Neuronal stem cell (in vitro differentiated cells): Measurements from ENCODE around the gene MYO19.

ENCODE experiments used
- DNase-seq: peaks from one replicate; pipeline ENCODE4 v3.0.0-alpha.2; 2013; ENCODE audit warnings: low spot score
- H2AFZ ChIP-seq: one replicate; pipeline ENCODE4 v1.6.1; 2013; ENCODE audit warnings: mild to moderate bottlenecking, low read length, inconsistent platforms
- H2AK5ac ChIP-seq: 2 replicates; pipeline ENCODE4 v1.6.1; 2013; ENCODE audit warnings: low read depth, mild to moderate bottlenecking, inconsistent platforms, low read length, moderate library complexity, mixed read lengths
- H2BK120ac ChIP-seq: 2 replicates; pipeline ENCODE4 v1.6.1; 2013; ENCODE audit warnings: low read depth, mild to moderate bottlenecking, inconsistent platforms, low read length, moderate library complexity, mixed read lengths
- H2BK12ac ChIP-seq: one replicate; pipeline ENCODE4 v1.6.1; 2013; ENCODE audit warnings: low read length, inconsistent platforms
- H2BK15ac ChIP-seq: 2 replicates; pipeline ENCODE4 v1.6.1; 2013; ENCODE audit warnings: mild to moderate bottlenecking, low read length, inconsistent platforms, mixed read lengths
- H2BK5ac ChIP-seq: one replicate; pipeline ENCODE4 v1.6.1; 2013; ENCODE audit warnings: inconsistent platforms, mild to moderate bottlenecking, low read length, moderate library complexity
- H3K14ac ChIP-seq: one replicate; pipeline ENCODE4 v1.6.1; 2013; ENCODE audit warnings: low read length, inconsistent platforms
- H3K18ac ChIP-seq: 2 replicates; pipeline ENCODE4 v1.6.1; 2013; ENCODE audit warnings: low read length, inconsistent platforms
- H3K23ac ChIP-seq: 2 replicates; pipeline ENCODE4 v1.6.1; 2013; ENCODE audit warnings: low read depth, mild to moderate bottlenecking, mixed read lengths, low read length, inconsistent platforms; ENCODE audit not compliant: poor library complexity
- H3K27ac ChIP-seq: replicated peaks from 3 replicates; pipeline ENCODE4 v1.5.1; 2013; ENCODE audit warnings: low read length, inconsistent platforms
- H3K27me3 ChIP-seq, 3 experiments: 2 replicates each; pipeline ENCODE4 v1.6.1; 2013; ENCODE audit warnings: low read length in 3 of 3, mild to moderate bottlenecking in 2 of 3, inconsistent platforms in 1 of 3, low read depth in 1 of 3, mixed read lengths in 1 of 3, moderate library complexity in 1 of 3; ENCODE audit not compliant: control insufficient read depth in 3 of 3, insufficient read depth in 3 of 3
- H3K36me3 ChIP-seq, 2 donors: replicated peaks in 1 of 2; 2 replicates each; pipeline ENCODE4 v1.6.1; 2013; ENCODE audit warnings: low read length in 2 of 2; ENCODE audit not compliant: control insufficient read depth in 2 of 2, insufficient read depth in 2 of 2
- H3K4ac ChIP-seq: 2 replicates; pipeline ENCODE4 v1.6.1; 2013; ENCODE audit warnings: inconsistent platforms, mild to moderate bottlenecking, low read length, moderate library complexity
- H3K4me1 ChIP-seq, 2 donors: 1 replicate in 1 of 2; 2 replicates in 1 of 2; pipeline ENCODE4 v1.6.1; 2013; ENCODE audit warnings: low read length in 2 of 2, low read depth in 1 of 2; ENCODE audit not compliant: control insufficient read depth in 2 of 2, insufficient read depth in 1 of 2
- H3K4me2 ChIP-seq: one replicate; pipeline ENCODE4 v1.6.1; 2013; ENCODE audit warnings: mild to moderate bottlenecking, low read length, inconsistent platforms; ENCODE audit not compliant: insufficient read depth, poor library complexity, severe bottlenecking
- H3K4me3 ChIP-seq, 2 donors: 2 replicates each; pipeline ENCODE4 v1.5.1; 2013; ENCODE audit warnings: low read length in 2 of 2, mild to moderate bottlenecking in 2 of 2, inconsistent platforms in 1 of 2, moderate library complexity in 1 of 2
- H3K79me1 ChIP-seq: one replicate; pipeline ENCODE4 v1.6.1; 2013; ENCODE audit warnings: low read depth, mild to moderate bottlenecking, inconsistent platforms, low read length, moderate library complexity
- H3K9ac ChIP-seq: one replicate; pipeline ENCODE4 v1.6.1; 2013; ENCODE audit warnings: mild to moderate bottlenecking, low read depth, low read length, inconsistent platforms; ENCODE audit not compliant: poor library complexity
- H3K9me3 ChIP-seq, 2 donors: replicated peaks in 1 of 2; 2 replicates each; pipeline versions ENCODE3 to v1.6.1; 2013; ENCODE audit warnings: low read length in 2 of 2, mild to moderate bottlenecking in 2 of 2, inconsistent platforms in 1 of 2, low read depth in 1 of 2, mixed read lengths in 1 of 2, moderate library complexity in 1 of 2; ENCODE audit not compliant: control insufficient read depth in 2 of 2, insufficient read depth in 1 of 2
- H4K8ac ChIP-seq: one replicate; pipeline ENCODE4 v1.6.1; 2013; ENCODE audit warnings: low read depth, mild to moderate bottlenecking, inconsistent platforms, low read length, moderate library complexity
- H4K91ac ChIP-seq: one replicate; pipeline ENCODE4 v1.6.1; 2013; ENCODE audit warnings: low read length, low read depth, mild to moderate bottlenecking, inconsistent platforms; ENCODE audit not compliant: poor library complexity
- WGBS, 2 donors: extraction: QIAGEN DNeasy Blood & Tissue Kit; methylation state at CpG; one replicate each; pipeline ENCODE4 v1.1.7; 2013; ENCODE audit warnings: missing lambda C conversion rate in 2 of 2, mixed read lengths in 1 of 2; ENCODE audit not compliant: insufficient read length in 2 of 2, insufficient replicate concordance in 1 of 2; ENCODE audit errors: extremely low coverage in 2 of 2; 5-methylcytosine and 5-hydroxymethylcytosine counted together

The MYO19 gene

GRCh38 chr17:36576793-36577192 is 42.1 kb upstream of the MYO19 start:
- H2BK12ac ChIP-seq, result no peak overlapping the region
- peaks cover 0 to 3% of the 10 kb centered on the region in 2 donors for H3K9me3 ChIP-seq
- no peak overlapping the region for H3K14ac ChIP-seq
- no peaks in the 10 kb centered on the region for H3K4me1 ChIP-seq
- no peak overlapping the region for H2AFZ ChIP-seq
- H3K9ac ChIP-seq, result no peak overlapping the region
- no peak overlapping the region for H3K4me3 ChIP-seq
- H3K18ac ChIP-seq, result no peak overlapping the region
- no peak overlapping the region for H4K91ac ChIP-seq
- no CpG with 5 or more reads among the region's 2 CpGs for WGBS, 2 donors
- H2BK5ac ChIP-seq, result no peak overlapping the region
- DNase-seq, result no peak
- H2BK120ac ChIP-seq, result no peak overlapping the region
- no peak overlapping the region for H3K4ac ChIP-seq
- H3K79me1 ChIP-seq, result peaks cover 8% of the 10 kb centered on the region
- no peak overlapping the region for H3K23ac ChIP-seq
- H2BK15ac ChIP-seq, result no peak overlapping the region
- no peaks in the 10 kb centered on the region for H3K27me3 ChIP-seq
- H3K4me2 ChIP-seq, result no peak overlapping the region
- H3K27ac ChIP-seq, result no peak overlapping the region
- H2AK5ac ChIP-seq, result no peak overlapping the region
- peaks cover 19 to 84% of the 10 kb centered on the region in 2 donors for H3K36me3 ChIP-seq
- H4K8ac ChIP-seq, result no peak overlapping the region

DNA sequence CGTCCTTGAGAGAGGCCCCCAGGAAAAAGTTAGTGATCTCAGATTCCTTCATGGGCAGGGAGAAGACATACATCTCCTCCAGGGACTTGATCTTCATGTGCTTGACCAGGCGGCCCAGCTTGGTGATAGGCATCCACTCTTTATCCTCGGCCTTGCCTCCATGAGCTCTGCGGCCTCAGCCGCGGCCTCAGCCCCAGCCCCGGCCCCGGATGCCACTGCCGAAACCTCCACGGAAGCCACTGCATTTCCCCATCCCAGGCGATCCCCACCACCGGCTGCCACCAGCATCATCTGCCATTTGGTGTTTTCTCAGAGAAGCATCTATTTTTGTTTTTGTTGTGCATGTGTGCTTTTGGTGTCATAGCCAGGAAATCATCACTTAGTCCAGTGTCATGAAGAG is 40.4 kb upstream of the MYO19 start:
- Histone ChIP-seq H3K79me1 (peaks cover 8% of the 10 kb centered on the region), H2BK120ac (no peak overlapping the region), H2BK12ac (no peak overlapping the region), H3K4ac (no peak overlapping the region), H3K27ac (no peak overlapping the region), H3K14ac (no peak overlapping the region), H2BK15ac (no peak overlapping the region), H2BK5ac (no peak overlapping the region), H2AK5ac (no peak overlapping the region), H3K27me3 (no peaks in the 10 kb centered on the region), H3K36me3 (peaks cover 17 to 84% of the 10 kb centered on the region in 2 donors), H3K18ac (no peak overlapping the region), H3K4me2 (no peak overlapping the region), H2AFZ (no peak overlapping the region), H4K91ac (no peak overlapping the region), H3K9me3 (peaks cover 0 to 3% of the 10 kb centered on the region in 2 donors), H3K23ac (no peak overlapping the region), H3K9ac (no peak overlapping the region), H3K4me1 (no peaks in the 10 kb centered on the region), H4K8ac (no peak overlapping the region), H3K4me3 (peak overlapping the region in 1 of 2 donors; percentile 50)
- no CpG with 5 or more reads among the region's 12 CpGs for WGBS, 2 donors
- DNase-seq, result no peak

DNA sequence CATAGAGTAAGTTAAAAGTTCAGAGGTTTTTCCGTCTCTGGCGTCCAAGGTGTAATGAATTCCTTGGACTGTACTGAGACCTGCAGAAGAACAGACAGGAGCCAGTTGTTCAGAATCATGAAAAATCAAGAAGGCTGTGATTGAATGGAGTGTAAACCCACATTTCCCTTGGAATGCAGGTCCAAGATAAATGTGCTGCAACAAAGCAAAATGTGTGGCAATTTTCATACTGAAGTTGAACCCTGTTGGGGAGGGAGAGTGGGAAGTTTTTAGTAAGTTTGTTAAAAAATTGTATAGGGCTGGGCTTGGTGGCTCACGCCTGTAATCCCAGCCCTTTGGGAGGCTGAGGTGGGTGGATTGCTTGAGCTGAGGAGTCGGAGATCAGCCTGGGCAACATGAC is 31.4 kb upstream of the MYO19 start:
- no CpG with 5 or more reads among the region's 4 CpGs for WGBS, 2 donors
- Histone ChIP-seq H3K36me3 (peaks cover 17 to 89% of the 10 kb centered on the region in 2 donors), H3K27me3 (no peaks in the 10 kb centered on the region)

DNA sequence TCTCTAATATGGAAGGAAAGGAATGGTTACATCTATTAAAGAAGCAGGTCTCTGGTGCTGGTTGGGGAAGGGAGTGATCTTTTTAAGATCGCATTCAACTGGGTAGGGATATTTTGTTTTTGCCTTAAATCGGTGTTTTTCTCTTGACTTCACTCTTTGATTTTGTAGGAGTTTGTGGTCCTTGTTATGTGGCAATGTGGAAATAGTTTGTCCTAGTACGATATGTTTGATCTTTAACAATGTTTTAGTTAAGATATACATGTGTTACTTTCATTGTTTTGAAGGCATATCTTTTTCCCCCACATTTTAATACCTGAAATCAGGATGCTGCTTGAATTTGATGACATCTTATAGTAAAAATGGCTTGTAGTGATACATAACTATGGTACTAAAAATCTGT is 18.8 kb upstream of the MYO19 start:
- no peak overlapping the region for H2AFZ ChIP-seq
- no peak overlapping the region for H3K4me2 ChIP-seq
- no peaks in the 10 kb centered on the region for H3K9me3 ChIP-seq
- peaks cover 2% of the 10 kb centered on the region for H3K79me1 ChIP-seq
- H3K9ac ChIP-seq, result no peak overlapping the region
- peaks cover 11 to 65% of the 10 kb centered on the region in 2 donors for H3K36me3 ChIP-seq
- no peak overlapping the region for H2BK12ac ChIP-seq
- H2BK15ac ChIP-seq, result no peak overlapping the region
- H3K4ac ChIP-seq, result no peak overlapping the region
- H4K8ac ChIP-seq, result no peak overlapping the region
- H2BK120ac ChIP-seq, result no peak overlapping the region
- H2BK5ac ChIP-seq, result no peak overlapping the region
- WGBS, 2 donors, result no CpG with 5 or more reads among the region's 3 CpGs
- H3K18ac ChIP-seq, result no peak overlapping the region
- H4K91ac ChIP-seq, result no peak overlapping the region
- H2AK5ac ChIP-seq, result no peak overlapping the region
- H3K27me3 ChIP-seq, result no peaks in the 10 kb centered on the region
- H3K4me1 ChIP-seq, result no peaks in the 10 kb centered on the region
- H3K23ac ChIP-seq, result no peak overlapping the region
- no peak for DNase-seq
- H3K27ac ChIP-seq, result no peak overlapping the region
- H3K14ac ChIP-seq, result no peak overlapping the region
- H3K4me3 ChIP-seq, result no peak overlapping the region

More for the DNA sequence above, 31.4 kb upstream of the MYO19 start:
- no peak overlapping the region for H3K18ac ChIP-seq
- H3K9ac ChIP-seq, result no peak overlapping the region
- no peak overlapping the region for H3K4me2 ChIP-seq
- no peaks in the 10 kb centered on the region for H3K9me3 ChIP-seq
- H3K23ac ChIP-seq, result no peak overlapping the region
- H2BK5ac ChIP-seq, result no peak overlapping the region
- no peaks in the 10 kb centered on the region for H3K4me1 ChIP-seq
- no peak overlapping the region for H2BK120ac ChIP-seq
- H4K91ac ChIP-seq, result no peak overlapping the region
- no peak overlapping the region for H2BK12ac ChIP-seq
- no peak overlapping the region for H4K8ac ChIP-seq
- no peak overlapping the region for H3K4me3 ChIP-seq
- no peak overlapping the region for H2AFZ ChIP-seq
- no peak overlapping the region for H2BK15ac ChIP-seq
- H2AK5ac ChIP-seq, result no peak overlapping the region
- DNase-seq, result no peak
- no peak overlapping the region for H3K14ac ChIP-seq
- H3K79me1 ChIP-seq, result no peaks in the 10 kb centered on the region
- no peak overlapping the region for H3K27ac ChIP-seq
- no peak overlapping the region for H3K4ac ChIP-seq
